GM12865 (cell line): Measurements from ENCODE around the gene PRKCH.

Experiments
- DNase-seq: peaks from one replicate; pipeline ENCODE4 v3.0.0; 2010; ENCODE audit warnings: low read depth
- H3K4me3 ChIP-seq: 2 replicates; pipeline ENCODE4 v1.5.1; 2011; ENCODE audit warnings: mild to moderate bottlenecking, low read depth, low read length, control low read depth
- CTCF ChIP-seq: IDR thresholded peaks from 2 replicates; pipeline ENCODE4 v1.5.1; 2011; ENCODE audit warnings: low read length, control low read depth, low read depth, inconsistent platforms; ENCODE audit not compliant: insufficient read depth; ENCODE audit errors: missing control alignments

The PRKCH gene

GRCh38 chr14:61466249-61466904, 145.0 kb downstream of the PRKCH start:
- no peak for DNase-seq
- no peak overlapping the region for H3K4me3 ChIP-seq
- no peak for TF ChIP-seq CTCF

GRCh38 chr14:61466905-61467280, 145.5 kb downstream of the PRKCH start:
- no peak for TF ChIP-seq CTCF
- no peak for DNase-seq
- H3K4me3 ChIP-seq, result no peak overlapping the region

- no peak overlapping the region for H3K4me3 ChIP-seq
- TF ChIP-seq CTCF, result no peak
- no peak for DNase-seq
Observed at GRCh38 chr14:61467296-61467695, 145.9 kb downstream of the PRKCH start.

GRCh38 chr14:61468063-61468825, 146.9 kb downstream of the PRKCH start:
- no peak overlapping the region for H3K4me3 ChIP-seq
- no peak for DNase-seq
- no peak for TF ChIP-seq CTCF

GRCh38 chr14:61469781-61470180, 148.4 kb downstream of the PRKCH start:
- no peak for TF ChIP-seq CTCF
- DNase-seq, result no peak
- H3K4me3 ChIP-seq, result no peak overlapping the region

- TF ChIP-seq CTCF, result no peak
- no peak for DNase-seq
- no peak overlapping the region for H3K4me3 ChIP-seq
Observed at GRCh38 chr14:61470261-61470960, 149.0 kb downstream of the PRKCH start.
